CD14-positive monocyte (primary cell): ENCODE data around the gene TAP2. TPM values are rescaled to one million over a fixed set of nuclear protein-coding genes. Genes with fewer than 3 reads are reported as not detected.
A peak's percentile ranks its signal among the peaks of the same experiment; 100 is the strongest.

Experiments
- DNase-seq, 3 donors: peaks; one replicate each; pipeline ENCODE4 v3.0.0-alpha.2; 2011 to 2022
- H2AFZ ChIP-seq: 2 replicates; pipeline ENCODE4 v1.6.0; 2012; ENCODE audit warnings: mild to moderate bottlenecking, low read depth, low read length, inconsistent platforms; ENCODE audit not compliant: insufficient read depth, poor library complexity, severe bottlenecking
- H3K27ac ChIP-seq, 2 donors: 1 replicate in 1 of 2; 2 replicates in 1 of 2; pipeline ENCODE4 v1.5.1; 2012 to 2013; ENCODE audit warnings: low read length in 2 of 2, control low read depth in 1 of 2, inconsistent platforms in 1 of 2, low read depth in 1 of 2, mild to moderate bottlenecking in 1 of 2
- H3K27me3 ChIP-seq, 2 donors: one replicate each; pipeline versions ENCODE4 v1.6.0 to v1.6.1; 2011 to 2013; ENCODE audit warnings: low read length in 2 of 2; ENCODE audit not compliant: control insufficient read depth in 2 of 2, insufficient read depth in 2 of 2
- H3K36me3 ChIP-seq, 2 donors: replicated peaks in 1 of 2; 1 replicate in 1 of 2; 2 replicates in 1 of 2; pipeline versions ENCODE4 v1.5.1 to v1.6.1; 2012 to 2013; ENCODE audit warnings: low read length in 2 of 2, control low read depth in 1 of 2, inconsistent platforms in 1 of 2, mild to moderate bottlenecking in 1 of 2; ENCODE audit not compliant: insufficient read depth in 2 of 2, control insufficient read depth in 1 of 2
- H3K4me1 ChIP-seq, 2 donors: 1 replicate in 1 of 2; 2 replicates in 1 of 2; pipeline versions ENCODE4 v1.5.1 to v1.6.1; 2012 to 2013; ENCODE audit warnings: low read length in 2 of 2, control low read depth in 1 of 2, inconsistent platforms in 1 of 2, mild to moderate bottlenecking in 1 of 2, moderate library complexity in 1 of 2; ENCODE audit not compliant: insufficient read depth in 2 of 2, control insufficient read depth in 1 of 2
- H3K4me2 ChIP-seq: replicated peaks from 2 replicates; pipeline ENCODE3; 2012; ENCODE audit warnings: low read length, moderate library complexity, mild to moderate bottlenecking; ENCODE audit not compliant: poor library complexity, severe bottlenecking; ENCODE audit errors: extremely low read depth
- H3K4me3 ChIP-seq, 3 experiments: fragments of 200-600 bp in 1 of 3; sonication (generic) in 1 of 3; replicated peaks in 1 of 3; 1 replicate in 2 of 3; 2 replicates in 1 of 3; pipeline ENCODE4 v1.5.1; 2011 to 2013; ENCODE audit warnings: low read length in 3 of 3, mild to moderate bottlenecking in 3 of 3, control low read depth in 2 of 3, low read depth in 2 of 3, inconsistent platforms in 1 of 3, moderate library complexity in 1 of 3
- H3K79me2 ChIP-seq: 2 replicates; pipeline ENCODE4 v1.6.0; 2012; ENCODE audit warnings: mild to moderate bottlenecking, control low read depth, inconsistent platforms, low read length, moderate library complexity; ENCODE audit not compliant: insufficient read depth
- H3K9ac ChIP-seq: 2 replicates; pipeline ENCODE4 v1.6.0; 2017; ENCODE audit warnings: low read length, mild to moderate bottlenecking; ENCODE audit not compliant: insufficient read depth, poor library complexity, severe bottlenecking
- H3K9me3 ChIP-seq, 2 donors: replicated peaks in 1 of 2; 1 replicate in 1 of 2; 2 replicates in 1 of 2; pipeline versions ENCODE4 v1.5.1 to v1.6.1; 2012 to 2013; ENCODE audit warnings: low read length in 2 of 2, control low read depth in 1 of 2; ENCODE audit not compliant: control insufficient read depth in 1 of 2, insufficient read depth in 1 of 2
- H4K20me1 ChIP-seq: 2 replicates; pipeline ENCODE4 v1.6.0; 2012; ENCODE audit warnings: mild to moderate bottlenecking, low read length, control low read depth, moderate library complexity; ENCODE audit not compliant: insufficient read depth
- H3K27ac Mint-ChIP-seq, 7 donors: one replicate each; pipeline ENCODE4 v1.8.0; 2020; ENCODE audit warnings: mild to moderate bottlenecking in 7 of 7, mixed read lengths in 7 of 7, moderate library complexity in 6 of 7, inconsistent platforms in 2 of 7
- H3K27me3 Mint-ChIP-seq, 3 donors: one replicate each; pipeline ENCODE4 v1.8.0; 2021 to 2022; ENCODE audit warnings: low read depth in 3 of 3, mild to moderate bottlenecking in 3 of 3, mixed read lengths in 3 of 3, moderate library complexity in 3 of 3, inconsistent platforms in 1 of 3
- H3K36me3 Mint-ChIP-seq, 2 donors: one replicate each; pipeline ENCODE4 v1.8.0; 2020; ENCODE audit warnings: mixed read lengths in 2 of 2, inconsistent platforms in 1 of 2, mild to moderate bottlenecking in 1 of 2
- H3K4me1 Mint-ChIP-seq: one replicate; pipeline ENCODE4 v1.8.0; 2020; ENCODE audit warnings: mild to moderate bottlenecking, mixed read lengths
- H3K4me3 Mint-ChIP-seq, 2 donors: one replicate each; pipeline ENCODE4 v1.8.0; 2020; ENCODE audit warnings: mild to moderate bottlenecking in 2 of 2, mixed read lengths in 2 of 2, moderate library complexity in 1 of 2
- H3K9me3 Mint-ChIP-seq, 7 donors: one replicate each; pipeline ENCODE4 v1.8.0; 2020 to 2022; ENCODE audit warnings: mixed read lengths in 7 of 7, mild to moderate bottlenecking in 6 of 7, moderate library complexity in 6 of 7, inconsistent platforms in 2 of 7
- WGBS: methylation state at CpG from one replicate; pipeline ENCODE4 v1.1.5; 2013; ENCODE audit warnings: missing lambda C conversion rate; ENCODE audit not compliant: insufficient coverage; 5-methylcytosine and 5-hydroxymethylcytosine counted together
- intact Hi-C, 2 donors: fragments of 100-400 bp; cut with micrococcal nuclease; formaldehyde crosslinking; loops; one replicate each; pipeline versions ENCODE4 v1.15.0 to v1.15.1; 2023
- polyA plus RNA-seq, 3 donors: library from polyadenylated mRNA; depleted of rRNA in 1 of 3; unstranded in 2 of 3; stranded (reverse) in 1 of 3; fragments of 300-500 nt in 2 of 3; fragments of >200 nt in 1 of 3; fragmentation: Illumina TruSeq in 2 of 3; gene quantifications; 1 replicate in 2 of 3; 2 replicates in 1 of 3; pipeline ENCODE4 v1.2.3, GENCODE V29; 2012 to 2021
- TF ChIP-seq, protein P1 (sequence below): fragments of 200-600 bp; IDR thresholded peaks from one replicate; pipeline ENCODE4 v1.8.0; 2022; ENCODE audit warnings: antibody characterized with exemption, mild to moderate bottlenecking

TAP2 gene
- polyA plus RNA-seq, 3 donors: 12.6 to 48.7 (median 25.9) TPM

DNA sequence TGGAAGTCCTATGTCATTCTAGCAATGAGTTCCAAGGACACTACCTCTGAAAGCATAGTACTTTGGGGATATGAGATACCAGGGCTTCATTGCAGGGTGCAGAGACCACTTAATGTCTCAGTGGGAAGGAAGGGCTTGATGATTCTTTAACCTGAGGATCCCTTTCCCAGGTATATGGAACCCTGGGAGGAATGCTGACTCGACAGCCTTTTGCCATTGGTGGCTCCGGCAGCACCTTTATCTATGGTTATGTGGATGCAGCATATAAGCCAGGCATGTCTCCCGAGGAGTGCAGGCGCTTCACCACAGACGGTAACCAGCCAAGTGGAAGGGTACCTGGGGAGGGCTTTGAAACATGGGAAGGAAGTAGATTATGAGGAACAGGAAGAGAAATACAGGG, 19.7 kb upstream of the TAP2 start:
- no peak overlapping the region for H2AFZ ChIP-seq
- H3K4me2 ChIP-seq: no peak overlapping the region
- no peaks in the 10 kb centered on the region for H3K27me3 ChIP-seq
- no peak for DNase-seq
- Mint-ChIP-seq H3K36me3 (peaks cover 55 to 64% of the 10 kb centered on the region in 2 donors), H3K27ac (peak overlapping the region in 6 of 7 donors; percentile 69 to 89 (median 82)), H3K4me3 (no peak overlapping the region), H3K27me3 (peaks cover 0 to 2% (median 1%) of the 10 kb centered on the region in 3 donors), H3K4me1 (peaks cover 38% of the 10 kb centered on the region), H3K9me3 (peaks cover 0 to 6% (median 0%) of the 10 kb centered on the region in 7 donors)
- TF ChIP-seq, protein P1, sequence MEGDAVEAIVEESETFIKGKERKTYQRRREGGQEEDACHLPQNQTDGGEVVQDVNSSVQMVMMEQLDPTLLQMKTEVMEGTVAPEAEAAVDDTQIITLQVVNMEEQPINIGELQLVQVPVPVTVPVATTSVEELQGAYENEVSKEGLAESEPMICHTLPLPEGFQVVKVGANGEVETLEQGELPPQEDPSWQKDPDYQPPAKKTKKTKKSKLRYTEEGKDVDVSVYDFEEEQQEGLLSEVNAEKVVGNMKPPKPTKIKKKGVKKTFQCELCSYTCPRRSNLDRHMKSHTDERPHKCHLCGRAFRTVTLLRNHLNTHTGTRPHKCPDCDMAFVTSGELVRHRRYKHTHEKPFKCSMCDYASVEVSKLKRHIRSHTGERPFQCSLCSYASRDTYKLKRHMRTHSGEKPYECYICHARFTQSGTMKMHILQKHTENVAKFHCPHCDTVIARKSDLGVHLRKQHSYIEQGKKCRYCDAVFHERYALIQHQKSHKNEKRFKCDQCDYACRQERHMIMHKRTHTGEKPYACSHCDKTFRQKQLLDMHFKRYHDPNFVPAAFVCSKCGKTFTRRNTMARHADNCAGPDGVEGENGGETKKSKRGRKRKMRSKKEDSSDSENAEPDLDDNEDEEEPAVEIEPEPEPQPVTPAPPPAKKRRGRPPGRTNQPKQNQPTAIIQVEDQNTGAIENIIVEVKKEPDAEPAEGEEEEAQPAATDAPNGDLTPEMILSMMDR: no peak
- H3K27ac ChIP-seq: peak overlapping the region; percentile 4 to 37
- H3K9ac ChIP-seq: no peak overlapping the region
- H3K79me2 ChIP-seq: peaks cover 38% of the 10 kb centered on the region
- WGBS: 80% methylated on average over 5 of the region's 5 CpGs
- H4K20me1 ChIP-seq: peaks cover 22% of the 10 kb centered on the region
- intact Hi-C loops: no loop called here
- peaks cover 47 to 67% of the 10 kb centered on the region in 2 donors for H3K36me3 ChIP-seq
- H3K9me3 ChIP-seq: no peaks in the 10 kb centered on the region
- H3K4me3 ChIP-seq: no peak overlapping the region
- peaks cover 27 to 31% of the 10 kb centered on the region in 2 donors for H3K4me1 ChIP-seq

DNA sequence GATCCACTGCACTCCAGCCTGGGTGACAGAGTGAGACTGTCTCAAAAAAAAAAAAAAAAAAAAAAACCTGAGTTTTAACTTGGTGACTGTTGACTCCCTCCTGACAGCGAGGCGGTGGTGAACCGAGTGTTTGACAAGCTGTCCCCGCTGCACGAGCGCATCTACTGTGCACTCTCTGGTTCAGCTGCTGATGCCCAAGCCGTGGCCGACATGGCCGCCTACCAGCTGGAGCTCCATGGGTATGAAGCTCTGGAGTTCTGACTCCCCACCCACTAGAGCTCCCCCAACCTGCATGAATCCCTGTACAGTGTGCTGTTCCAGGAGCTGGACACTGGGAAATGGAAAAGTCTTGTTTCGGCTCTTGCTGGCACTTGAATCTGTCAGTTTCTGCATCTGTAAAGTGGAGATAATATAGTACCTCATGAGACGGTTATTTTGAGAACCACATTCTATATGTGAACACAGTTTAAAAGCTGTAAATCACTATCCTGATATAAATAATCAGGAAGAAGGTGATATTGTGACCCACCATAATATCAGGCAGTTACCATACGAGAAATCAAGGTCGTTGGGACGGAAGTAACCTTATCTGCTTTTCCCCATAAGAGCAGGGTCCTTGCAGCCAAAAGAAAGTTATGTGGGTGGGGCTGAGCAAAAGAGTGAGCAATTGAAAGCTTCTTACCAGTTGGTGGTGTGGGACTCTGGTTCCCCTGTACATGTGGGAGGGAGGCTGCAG, 18.8 kb upstream of the TAP2 start:
- intact Hi-C loops: no loop called here
- Histone ChIP-seq H3K27me3 (no peaks in the 10 kb centered on the region), H3K4me1 (peaks cover 30 to 38% of the 10 kb centered on the region in 2 donors), H3K36me3 (peaks cover 47 to 67% of the 10 kb centered on the region in 2 donors), H3K79me2 (peaks cover 47% of the 10 kb centered on the region), H2AFZ (no peak overlapping the region), H3K9me3 (no peaks in the 10 kb centered on the region), H3K4me3 (no peak overlapping the region), H3K27ac (peak overlapping the region in 1 of 2 donors; percentile 37), H4K20me1 (peaks cover 30% of the 10 kb centered on the region), H3K9ac (no peak overlapping the region), H3K4me2 (no peak overlapping the region)
- H3K4me3 Mint-ChIP-seq: no peak overlapping the region
- TF ChIP-seq, protein P1: no peak
- peaks cover 0 to 6% (median 0%) of the 10 kb centered on the region in 7 donors for H3K9me3 Mint-ChIP-seq
- WGBS: 100% methylated on average over 3 of the region's 14 CpGs
- H3K36me3 Mint-ChIP-seq: peaks cover 55 to 64% of the 10 kb centered on the region in 2 donors
- no peak for DNase-seq
- peak overlapping the region in 3 of 7 donors; percentile 51 to 71 (median 62) for H3K27ac Mint-ChIP-seq
- peaks cover 0 to 2% (median 1%) of the 10 kb centered on the region in 3 donors for H3K27me3 Mint-ChIP-seq
- H3K4me1 Mint-ChIP-seq: peaks cover 40% of the 10 kb centered on the region
